ENCODE results near the gene PRAF2. TPM values are rescaled to one million over a fixed set of nuclear protein-coding genes. Genes with fewer than 3 reads are reported as not detected.
A peak's percentile ranks its signal among the peaks of the same experiment; 100 is the strongest.

PRAF2 gene
- total and polyA plus RNA-seq, 9 of the 15 experiments (the other 6 are each of a cell fraction or from before 2014, with no cell fraction given), result 0.24 to 5.7 (median 2.0) TPM

DNA sequence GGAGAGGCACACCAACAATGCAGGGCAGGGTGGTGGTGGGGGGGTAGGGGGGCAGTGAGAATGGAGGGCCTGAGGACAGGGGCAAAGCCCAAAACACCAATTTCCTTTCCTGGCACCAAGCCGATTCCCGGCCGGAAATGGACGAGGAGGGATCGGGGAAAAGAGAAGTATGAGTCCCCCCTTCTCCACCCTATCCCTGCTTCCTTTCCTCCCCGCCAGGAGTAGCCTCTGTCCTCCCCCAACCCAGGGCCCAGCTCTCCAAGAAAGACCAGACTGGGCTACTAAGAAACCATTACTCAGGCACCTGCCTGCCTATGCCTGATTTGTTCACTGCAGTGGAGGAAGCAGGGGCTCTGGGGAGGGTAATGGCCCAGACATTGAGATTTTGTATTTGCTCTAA, 14.6 kb downstream of the PRAF2 start:
- TF ChIP-seq KDM1A (IDR thresholded peaks at IDR 0.05) (no peak), SRSF7 (optimal IDR thresholded peaks at IDR 0.05; ENCODE audit: low read depth, low read length) (no peak), HNRNPH1 (optimal IDR thresholded peaks at IDR 0.05; ENCODE audit: low read depth, low read length) (no peak), LARP7 (IDR thresholded peaks at IDR 0.05) (no peak), ZNF384 (IDR thresholded peaks at IDR 0.05; ENCODE audit: low read depth, low read length) (no peak), ZNF766 (CRISPR knock-in tag; conservative IDR thresholded peaks at IDR 0.05) (no peak), ZNF431 (CRISPR knock-in tag; IDR thresholded peaks at IDR 0.05) (no peak), DACH1 (IDR thresholded peaks at IDR 0.05; ENCODE audit: partially characterized antibody) (no peak), THRB (CRISPR knock-in tag; conservative IDR thresholded peaks at IDR 0.05) (no peak), HMGN3 (IDR thresholded peaks at IDR 0.05; ENCODE audit: borderline replicate concordance, extremely low read depth, insufficient read length, low read depth, low read length) (no peak), MECOM (CRISPR knock-in tag; IDR thresholded peaks at IDR 0.05) (no peak), CEBPB (tag; IDR thresholded peaks at IDR 0.05) (no peak)
- TF ChIP-seq, protein P1, sequence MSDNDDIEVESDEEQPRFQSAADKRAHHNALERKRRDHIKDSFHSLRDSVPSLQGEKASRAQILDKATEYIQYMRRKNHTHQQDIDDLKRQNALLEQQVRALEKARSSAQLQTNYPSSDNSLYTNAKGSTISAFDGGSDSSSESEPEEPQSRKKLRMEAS (CRISPR knock-in tag; IDR thresholded peaks at IDR 0.05), result no peak
- TF ChIP-seq, protein P2, sequence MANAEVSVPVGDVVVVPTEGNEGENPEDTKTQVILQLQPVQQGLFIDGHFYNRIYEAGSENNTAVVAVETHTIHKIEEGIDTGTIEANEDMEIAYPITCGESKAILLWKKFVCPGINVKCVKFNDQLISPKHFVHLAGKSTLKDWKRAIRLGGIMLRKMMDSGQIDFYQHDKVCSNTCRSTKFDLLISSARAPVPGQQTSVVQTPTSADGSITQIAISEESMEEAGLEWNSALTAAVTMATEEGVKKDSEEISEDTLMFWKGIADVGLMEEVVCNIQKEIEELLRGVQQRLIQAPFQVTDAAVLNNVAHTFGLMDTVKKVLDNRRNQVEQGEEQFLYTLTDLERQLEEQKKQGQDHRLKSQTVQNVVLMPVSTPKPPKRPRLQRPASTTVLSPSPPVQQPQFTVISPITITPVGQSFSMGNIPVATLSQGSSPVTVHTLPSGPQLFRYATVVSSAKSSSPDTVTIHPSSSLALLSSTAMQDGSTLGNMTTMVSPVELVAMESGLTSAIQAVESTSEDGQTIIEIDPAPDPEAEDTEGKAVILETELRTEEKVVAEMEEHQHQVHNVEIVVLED (CRISPR knock-in tag; IDR thresholded peaks at IDR 0.05), result no peak
- TF ChIP-seq, protein P3, sequence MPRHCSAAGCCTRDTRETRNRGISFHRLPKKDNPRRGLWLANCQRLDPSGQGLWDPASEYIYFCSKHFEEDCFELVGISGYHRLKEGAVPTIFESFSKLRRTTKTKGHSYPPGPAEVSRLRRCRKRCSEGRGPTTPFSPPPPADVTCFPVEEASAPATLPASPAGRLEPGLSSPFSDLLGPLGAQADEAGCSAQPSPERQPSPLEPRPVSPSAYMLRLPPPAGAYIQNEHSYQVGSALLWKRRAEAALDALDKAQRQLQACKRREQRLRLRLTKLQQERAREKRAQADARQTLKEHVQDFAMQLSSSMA (CRISPR knock-in tag; IDR thresholded peaks at IDR 0.05), result no peak
- WGBS (ENCODE audit: insufficient coverage, low coverage, missing lambda C conversion rate), result no CpG with 5 or more reads among the region's 6 CpGs
- Histone ChIP-seq H3K9me1 (ENCODE audit: control insufficient read depth, insufficient read depth, low read length) (no peaks in the 10 kb centered on the region), H3K27me3 (ENCODE audit: control insufficient read depth in 2 of 2, insufficient read depth in 2 of 2, low read length in 2 of 2) (no peaks in the 10 kb centered on the region), H3K79me2 (ENCODE audit: control insufficient read depth, insufficient read depth, low read length) (no peaks in the 10 kb centered on the region; the same call in 2 of the 3 replicates), H3K4me3 (no peak overlapping the region), H4K20me1 (replicated peaks; ENCODE audit: control insufficient read depth, insufficient read depth, low read length) (no peaks in the 10 kb centered on the region), H2AFZ (ENCODE audit: low read depth, low read length) (no peak overlapping the region), H3K27ac (ENCODE audit: extremely low read depth, low read depth, low read length) (no peak overlapping the region), H3K9ac (ENCODE audit: insufficient read depth in 1 of 2, low read depth in 2 of 2, low read length in 2 of 2) (peak overlapping the region in 1 of 2 experiments; percentile 2; a peak in 1 of 4 replicates), H3K36me3 (ENCODE audit: control insufficient read depth, insufficient read depth, low read length) (no peaks in the 10 kb centered on the region), H3K9me3 (replicated peaks; ENCODE audit: control insufficient read depth, insufficient read depth, low read depth, low read length) (no peaks in the 10 kb centered on the region), H3K4me2 (ENCODE audit: insufficient read depth, low read length) (no peak overlapping the region), H3K4me1 (replicated peaks in 1 of 2; ENCODE audit: control insufficient read depth in 2 of 2, insufficient read depth in 2 of 2, low read length in 2 of 2) (peaks cover 0 to 9% of the 10 kb centered on the region in 2 experiments; a peak in 3 of 5 replicates)
- no TSS peak for BruUV-seq (replicated peaks)
- FAIRE-seq (no peak), DNase-seq (ENCODE audit: extremely low read depth in 1 of 4, low spot score in 3 of 4) (no peak), ATAC-seq (no peak; the same call in 2 of the 3 replicates)
- in situ Hi-C loops (cut with MboI), result no loop called here
- intact Hi-C loops (cut with micrococcal nuclease), result no loop called here
- ChIA-PET POLR2A (interaction anchor here (0.6 to 1.0 kb wide), 2 partner anchors 9 to 119 kb away, joined by 3 read pairs; no protein-coding TSS in a partner anchor), CTCF (ENCODE audit: low intra/inter-chr PET ratio) (no interaction called here)
